Femur (tissue), 1 donor: ENCODE results near the gene NUMBL.
"Not testable (repeated sequence)": the region's sequence is repeated elsewhere in the genome, so short reads cannot be mapped to it uniquely, and the experiment has no call there.

ENCODE experiments used
- DNase-seq: peaks from one replicate; pipeline ENCODE4 v3.0.0-alpha.2; 2017

NUMBL gene

DNA sequence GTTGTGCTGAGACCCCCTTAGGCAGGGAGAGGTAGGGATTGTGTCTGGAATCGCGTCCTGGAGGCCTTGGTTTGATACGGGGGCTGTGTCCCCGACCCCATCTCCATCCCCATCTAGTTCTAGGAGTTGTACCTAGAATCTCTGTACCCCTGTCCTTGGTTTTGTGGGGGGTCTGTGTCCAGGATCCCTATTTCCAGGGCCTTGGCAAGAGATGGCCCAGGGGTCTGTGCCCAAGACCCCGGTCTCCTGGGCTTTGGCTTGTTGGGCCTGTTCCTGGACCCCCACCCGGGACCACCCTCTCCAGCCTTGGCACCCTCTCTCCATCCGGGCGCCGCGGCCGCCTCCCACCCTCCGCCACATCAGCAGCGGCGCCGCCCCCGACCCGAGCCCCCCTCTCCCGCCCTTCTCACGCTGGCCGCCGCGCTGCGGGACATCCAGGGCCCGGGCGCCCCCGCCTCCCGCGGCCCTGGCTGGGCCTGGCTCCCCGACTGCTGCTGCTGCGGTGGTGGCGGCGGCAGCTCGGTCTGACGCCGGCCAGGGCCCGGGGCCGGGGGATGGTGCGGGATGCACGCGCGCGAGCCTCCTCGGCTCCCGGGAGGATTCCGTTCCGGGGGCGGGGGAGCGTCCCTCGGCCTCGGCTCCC lies at the start of gene NUMBL:
Gene NUMBL, minus strand, starts transcription at position 602 of the 643 bp plus-strand sequence. Its CDS starts 168 bp downstream, at position 434.
- DNase-seq: no peak

DNA sequence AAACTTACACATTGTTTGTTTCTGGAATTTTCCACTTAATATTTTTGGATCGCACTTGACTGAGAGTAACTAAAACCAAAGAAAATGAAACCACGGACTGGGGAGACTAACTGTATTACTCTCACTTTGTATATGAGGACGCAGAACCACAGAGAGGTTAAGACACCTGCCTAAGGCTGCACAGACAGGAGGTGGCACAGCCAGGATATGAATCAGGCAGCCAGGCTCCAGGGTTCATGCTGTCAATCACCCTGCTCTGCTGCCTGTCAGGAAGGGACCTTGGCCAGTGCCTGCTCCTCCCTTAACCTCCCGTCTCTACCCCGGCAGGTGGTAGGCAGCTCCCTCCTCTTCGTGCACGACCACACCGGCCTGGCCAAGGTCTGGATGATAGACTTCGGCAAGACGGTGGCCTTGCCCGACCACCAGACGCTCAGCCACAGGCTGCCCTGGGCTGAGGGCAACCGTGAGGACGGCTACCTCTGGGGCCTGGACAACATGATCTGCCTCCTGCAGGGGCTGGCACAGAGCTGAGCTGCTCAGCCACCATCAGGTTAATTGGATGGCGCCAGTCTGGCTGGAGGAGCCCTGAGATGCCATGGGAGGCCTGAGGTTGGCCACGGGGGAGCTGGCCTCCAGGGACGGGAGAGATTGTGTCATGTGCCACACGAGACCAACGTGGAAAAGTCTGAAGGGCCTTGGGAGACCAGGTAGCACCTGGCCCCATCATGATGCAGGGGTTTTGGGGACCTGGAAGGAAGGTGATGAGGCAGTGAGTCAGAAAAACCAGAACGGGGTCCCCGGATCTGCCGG lies 48.8 kb upstream of the NUMBL start:
- no peak for DNase-seq

GRCh38 chr19:40737102-40737644 lies 46.7 kb upstream of the NUMBL start:
- no peak for DNase-seq

- DNase-seq: no peak
Measured at GRCh38 chr19:40736661-40737060, 46.2 kb upstream of the NUMBL start.

GRCh38 chr19:40735013-40735771 lies 44.7 kb upstream of the NUMBL start:
- no peak for DNase-seq

DNA sequence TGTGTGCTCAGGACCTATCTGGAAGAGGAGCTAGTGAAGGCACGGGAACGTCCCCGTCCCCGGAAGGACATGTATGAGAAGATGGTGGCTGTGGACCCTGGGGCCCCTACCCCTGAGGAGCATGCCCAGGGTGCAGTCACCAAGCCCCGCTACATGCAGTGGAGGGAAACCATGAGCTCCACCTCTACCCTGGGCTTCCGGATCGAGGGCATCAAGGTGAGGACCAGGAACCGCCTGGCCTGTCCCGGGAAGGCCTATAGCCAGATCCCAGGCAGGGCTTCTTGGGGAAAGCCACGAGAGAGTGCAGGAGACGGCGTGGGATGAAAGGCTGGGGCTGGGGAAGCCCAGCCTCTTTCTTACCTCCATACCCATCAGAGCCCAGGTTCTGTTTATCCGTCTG lies 42.7 kb upstream of the NUMBL start:
- DNase-seq: no peak

DNA sequence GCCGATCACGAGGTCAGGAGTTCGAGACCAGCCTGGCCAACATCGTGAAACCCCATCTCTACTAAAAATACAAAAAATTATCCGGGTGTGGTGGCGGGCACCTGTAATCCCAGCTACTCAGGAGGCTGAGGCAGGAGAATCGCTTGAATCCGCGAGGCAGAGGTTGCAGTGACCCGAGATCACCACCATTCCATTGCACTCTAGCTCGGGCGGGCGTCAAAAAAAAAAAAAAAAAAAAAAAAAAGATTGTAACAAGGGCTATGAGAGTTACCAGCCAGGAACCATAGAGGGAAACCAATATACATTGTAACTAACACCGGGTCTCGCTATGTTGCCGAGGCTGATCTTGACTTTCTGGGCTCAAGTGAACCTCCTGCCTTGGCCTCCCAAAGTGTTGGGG lies 41.9 kb upstream of the NUMBL start:
- not testable (repeated sequence) for DNase-seq

DNA sequence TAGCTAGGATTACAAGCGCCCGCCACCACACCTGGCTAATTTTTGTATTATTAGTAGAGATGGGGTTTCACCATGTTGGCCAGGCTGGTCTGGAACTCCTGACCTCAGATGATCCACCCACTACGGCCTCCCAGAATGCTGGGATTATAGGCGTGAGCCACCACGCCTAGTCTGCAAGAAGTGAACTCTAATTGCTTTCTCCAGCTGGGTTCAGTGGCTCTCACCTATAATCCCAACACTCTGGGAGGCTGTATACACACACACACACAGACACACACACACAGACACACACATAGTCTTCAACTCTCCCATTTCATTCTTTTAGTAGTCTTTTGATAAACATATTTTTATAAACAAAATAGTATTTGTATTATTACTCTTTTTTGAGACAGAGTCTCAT lies 39.6 kb upstream of the NUMBL start:
- not testable (repeated sequence) for DNase-seq

DNA sequence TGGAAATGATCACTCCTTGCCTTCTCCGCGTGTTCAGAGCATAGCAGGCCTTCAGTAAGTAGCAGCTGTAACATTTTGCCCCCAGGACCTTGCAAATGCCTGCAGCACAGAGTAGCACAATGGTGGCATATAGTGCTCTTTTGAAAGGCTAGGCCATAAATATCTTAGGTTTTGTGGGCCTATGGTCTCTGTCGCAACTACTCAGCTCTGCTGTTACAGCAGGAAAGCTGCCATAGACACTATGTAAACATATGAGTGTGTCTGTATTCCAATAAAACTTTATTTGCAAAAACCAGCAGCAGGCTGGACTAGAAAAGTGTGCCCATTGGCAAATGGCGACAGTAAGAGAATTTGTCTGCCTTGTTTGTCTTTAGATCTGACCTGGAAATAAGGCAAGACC lies 35.8 kb upstream of the NUMBL start:
- no peak for DNase-seq

DNA sequence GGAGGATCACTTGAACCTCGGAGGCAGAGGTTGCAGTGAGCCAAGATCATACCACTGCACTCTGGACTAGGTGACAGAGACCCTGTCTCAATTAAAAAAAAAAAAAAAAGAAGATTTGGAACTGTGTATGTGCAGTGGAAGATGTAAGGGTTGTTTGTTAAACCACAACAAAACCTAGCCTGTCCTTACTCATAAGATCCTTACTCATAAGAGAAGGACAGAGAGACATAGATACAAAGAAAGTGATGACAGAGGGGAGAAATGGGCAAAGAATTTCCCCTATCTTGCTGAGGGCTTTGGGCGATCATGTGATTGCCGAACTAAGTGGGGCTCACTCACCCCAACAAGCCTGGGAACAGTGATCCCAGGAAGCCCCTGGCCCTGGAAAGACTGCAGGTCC lies 34.4 kb upstream of the NUMBL start:
- DNase-seq: no peak

DNA sequence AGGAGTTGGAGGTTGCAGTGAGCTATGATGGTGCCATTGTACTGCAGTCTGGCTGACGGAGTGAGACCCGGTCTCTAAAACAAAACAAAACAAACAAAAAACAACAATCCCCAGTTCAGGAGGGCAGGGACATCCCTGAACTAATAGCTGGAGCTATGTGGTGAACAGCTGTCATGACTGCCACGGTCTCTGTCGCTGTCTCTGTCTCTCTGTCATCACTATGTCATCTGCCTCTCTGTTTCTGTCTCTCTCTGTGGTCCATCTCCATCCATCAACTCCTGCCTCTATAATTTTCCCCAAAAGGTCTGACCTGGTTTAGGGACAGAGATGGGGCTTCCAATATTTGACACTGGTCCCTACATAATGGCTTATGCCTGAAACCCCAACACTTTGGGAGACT lies 33.9 kb upstream of the NUMBL start:
- no peak for DNase-seq

GRCh38 chr19:40723661-40724254 lies 33.3 kb upstream of the NUMBL start:
- no peak for DNase-seq

DNA sequence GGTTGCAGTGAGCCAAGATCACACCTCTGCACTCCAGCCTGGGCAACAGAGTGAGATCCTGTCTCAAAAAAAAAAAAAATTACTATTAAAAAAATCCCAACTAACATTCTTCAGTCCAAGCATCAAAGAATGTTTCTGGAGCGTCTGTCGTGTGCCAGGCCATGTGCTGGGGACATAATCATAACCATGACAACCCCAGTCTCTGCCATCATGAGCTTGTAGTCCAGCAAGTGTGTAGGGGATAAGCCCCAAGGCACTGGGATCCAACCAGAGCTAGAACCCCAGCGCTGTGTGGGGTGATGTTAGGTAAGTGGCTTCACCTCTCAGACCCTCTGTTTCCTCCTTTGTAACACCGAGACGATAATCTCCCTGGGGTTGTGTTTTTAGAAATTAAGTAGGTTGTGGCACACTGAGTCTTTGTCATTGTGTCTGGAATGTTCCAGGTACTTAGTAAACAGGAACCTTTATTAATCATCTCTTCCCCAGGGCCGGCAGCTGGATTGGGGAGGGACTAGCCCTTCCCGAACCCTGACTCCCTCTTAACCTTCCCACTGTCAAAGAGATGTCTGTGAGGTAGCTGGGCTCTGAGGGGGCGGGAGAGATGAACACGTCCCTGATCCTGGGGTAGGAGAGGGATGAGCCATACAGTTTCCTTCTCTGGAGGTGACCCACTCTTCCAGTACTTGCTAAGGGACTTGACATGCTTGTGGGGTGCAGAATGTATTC lies 31.6 kb upstream of the NUMBL start:
- no peak for DNase-seq

DNA sequence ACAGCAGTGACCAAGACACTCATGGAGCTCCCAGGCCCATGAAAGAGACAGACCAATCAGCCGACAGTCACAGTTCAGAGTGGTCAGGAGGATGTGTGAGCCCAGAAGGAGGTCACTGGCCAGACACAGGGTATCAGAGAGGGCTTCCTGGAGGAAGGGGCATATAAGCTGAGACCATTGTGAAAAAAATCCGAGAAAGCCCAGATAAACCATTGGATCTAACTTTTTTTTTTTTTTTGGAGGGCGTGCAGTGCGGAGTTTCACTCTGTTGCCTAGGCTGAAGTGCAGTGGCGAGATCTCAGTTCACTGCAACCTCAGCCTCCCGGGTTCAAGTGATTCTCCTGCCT lies 30.7 kb upstream of the NUMBL start:
- no peak for DNase-seq

DNA sequence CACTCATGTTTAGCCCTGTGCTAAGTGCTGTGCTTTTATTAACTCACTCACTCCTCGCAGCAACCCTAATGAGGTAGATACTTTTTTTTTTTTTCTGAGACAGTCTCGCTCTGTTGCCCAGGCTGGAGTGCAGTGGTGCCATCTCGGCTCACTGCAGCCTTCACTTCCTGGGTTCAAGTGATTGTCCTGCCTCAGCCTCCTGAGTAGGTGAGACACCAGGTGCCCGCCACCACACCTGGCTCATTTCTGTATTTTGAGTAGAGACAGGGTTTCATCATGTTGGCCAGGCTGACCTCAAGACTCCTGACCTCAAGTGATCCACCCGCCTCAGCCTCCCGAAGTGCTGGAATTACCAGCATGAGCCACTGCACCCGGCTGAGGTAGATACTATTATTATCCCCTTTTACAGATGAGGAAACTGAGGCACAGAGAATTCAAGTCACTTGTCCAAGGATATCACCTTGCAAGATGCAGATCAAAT lies 29.0 kb upstream of the NUMBL start:
- no peak for DNase-seq

- DNase-seq: peak; percentile 54
Measured at GRCh38 chr19:40718774-40719391, 28.4 kb upstream of the NUMBL start.

- no peak for DNase-seq
Measured at GRCh38 chr19:40717880-40718773, 27.7 kb upstream of the NUMBL start.

DNA sequence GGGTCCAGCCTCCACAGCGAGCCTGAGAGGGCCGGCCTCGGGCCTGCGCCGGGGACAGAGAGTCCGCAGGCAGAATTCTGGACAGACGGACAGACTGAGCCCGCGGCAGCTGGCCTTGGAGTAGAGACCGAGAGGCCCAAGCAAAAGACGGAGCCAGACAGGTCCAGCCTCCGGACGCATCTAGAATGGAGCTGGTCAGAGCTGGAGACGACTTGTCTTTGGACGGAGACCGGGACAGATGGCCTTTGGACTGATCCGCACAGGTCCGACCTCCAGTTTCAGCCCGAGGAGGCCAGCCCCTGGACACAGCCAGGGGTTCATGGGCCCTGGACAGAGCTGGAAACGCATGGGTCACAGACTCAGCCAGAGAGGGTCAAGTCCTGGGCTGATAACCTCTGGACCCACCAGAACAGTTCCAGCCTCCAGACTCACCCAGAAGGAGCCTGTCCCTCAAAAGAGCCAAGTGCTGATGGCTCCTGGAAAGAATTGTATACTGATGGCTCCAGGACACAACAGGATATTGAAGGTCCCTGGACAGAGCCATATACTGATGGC lies 27.0 kb upstream of the NUMBL start:
- no peak for DNase-seq

- DNase-seq: peak; percentile 100
Measured at GRCh38 chr19:40716482-40717324, 26.3 kb upstream of the NUMBL start, which contains the start of the genes COQ8B and ITPKC. COQ8B (minus strand) TSS chr19:40716886; CDS start chr19:40714632, 2,254 bp downstream. ITPKC (plus strand) TSS chr19:40717112; CDS start chr19:40717136, 24 bp downstream.
